Astrocyte (in vitro differentiated cells and primary cell): ENCODE measurements around the gene SLC22A6.
"Not testable (repeated sequence)": the region's sequence is repeated elsewhere in the genome, so short reads cannot be mapped to it uniquely, and the experiment has no call there.

Experiments
- EZH2 ChIP-seq: IDR thresholded peaks from 2 replicates; pipeline ENCODE4 v1.6.1; 2012; ENCODE audit warnings: mild to moderate bottlenecking, low read length, inconsistent platforms; ENCODE audit not compliant: insufficient read depth
- TF ChIP-seq, protein P1 (sequence below): IDR thresholded peaks from 2 replicates; pipeline ENCODE4 v1.5.1; 2011; ENCODE audit warnings: low read depth, mild to moderate bottlenecking, inconsistent platforms, low read length, moderate library complexity; ENCODE audit not compliant: insufficient read depth

- TF ChIP-seq, protein P1, sequence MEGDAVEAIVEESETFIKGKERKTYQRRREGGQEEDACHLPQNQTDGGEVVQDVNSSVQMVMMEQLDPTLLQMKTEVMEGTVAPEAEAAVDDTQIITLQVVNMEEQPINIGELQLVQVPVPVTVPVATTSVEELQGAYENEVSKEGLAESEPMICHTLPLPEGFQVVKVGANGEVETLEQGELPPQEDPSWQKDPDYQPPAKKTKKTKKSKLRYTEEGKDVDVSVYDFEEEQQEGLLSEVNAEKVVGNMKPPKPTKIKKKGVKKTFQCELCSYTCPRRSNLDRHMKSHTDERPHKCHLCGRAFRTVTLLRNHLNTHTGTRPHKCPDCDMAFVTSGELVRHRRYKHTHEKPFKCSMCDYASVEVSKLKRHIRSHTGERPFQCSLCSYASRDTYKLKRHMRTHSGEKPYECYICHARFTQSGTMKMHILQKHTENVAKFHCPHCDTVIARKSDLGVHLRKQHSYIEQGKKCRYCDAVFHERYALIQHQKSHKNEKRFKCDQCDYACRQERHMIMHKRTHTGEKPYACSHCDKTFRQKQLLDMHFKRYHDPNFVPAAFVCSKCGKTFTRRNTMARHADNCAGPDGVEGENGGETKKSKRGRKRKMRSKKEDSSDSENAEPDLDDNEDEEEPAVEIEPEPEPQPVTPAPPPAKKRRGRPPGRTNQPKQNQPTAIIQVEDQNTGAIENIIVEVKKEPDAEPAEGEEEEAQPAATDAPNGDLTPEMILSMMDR, result not testable (repeated sequence)
- not testable (repeated sequence) for TF ChIP-seq EZH2
Observed at GRCh38 chr11:62945538-62945937, 39.2 kb downstream of the SLC22A6 start.
